Measurements from ENCODE around the gene CBY2. TPM values are rescaled to one million over a fixed set of nuclear protein-coding genes. Genes with fewer than 3 reads are reported as not detected.

The CBY2 gene
- polyA plus RNA-seq, 1 donor, result 0.58 TPM

GRCh38 chr13:45702869-45703391 is 810 bp downstream of the CBY2 start:
- DNase-seq, result no peak

GRCh38 chr13:45704211-45704739 is 2.2 kb downstream of the CBY2 start:
- no peak for DNase-seq

GRCh38 chr13:45704854-45705695 is 3.0 kb downstream of the CBY2 start:
- DNase-seq, result no peak

GRCh38 chr13:45705918-45706317 is 3.8 kb downstream of the CBY2 start:
- DNase-seq, result no peak

- no peak for DNase-seq
These were observed 5.5 kb downstream of the CBY2 start for GRCh38 chr13:45707516-45708100.

- DNase-seq, result no peak
These were observed 9.8 kb downstream of the CBY2 start for GRCh38 chr13:45711951-45712350.

GRCh38 chr13:45713106-45713690 is 11.1 kb downstream of the CBY2 start:
- no peak for DNase-seq

GRCh38 chr13:45713721-45714120 is 11.6 kb downstream of the CBY2 start:
- DNase-seq, result no peak

- DNase-seq, result no peak
These were observed 12.1 kb downstream of the CBY2 start for GRCh38 chr13:45714170-45714569.

- DNase-seq, result no peak
These were observed 13.2 kb downstream of the CBY2 start for GRCh38 chr13:45715351-45715750.

GRCh38 chr13:45717349-45717748 is 15.2 kb downstream of the CBY2 start:
- peak; percentile 29 for DNase-seq

- DNase-seq, result no peak
These were observed 15.9 kb downstream of the CBY2 start for GRCh38 chr13:45718063-45718462.

GRCh38 chr13:45718992-45719391 is 16.9 kb downstream of the CBY2 start:
- DNase-seq, result no peak

GRCh38 chr13:45721203-45721731 is 19.1 kb downstream of the CBY2 start:
- no peak for DNase-seq

- no peak for DNase-seq
These were observed 21.7 kb downstream of the CBY2 start for GRCh38 chr13:45723798-45724197.

- DNase-seq, result no peak
These were observed 26.6 kb downstream of the CBY2 start for GRCh38 chr13:45728759-45729158.

GRCh38 chr13:45731455-45731854 is 29.3 kb downstream of the CBY2 start:
- DNase-seq, result no peak

- no peak for DNase-seq
These were observed 30.8 kb downstream of the CBY2 start for GRCh38 chr13:45732916-45733315.

- DNase-seq, result no peak
These were observed 31.2 kb downstream of the CBY2 start for GRCh38 chr13:45733361-45733760.

- no peak for DNase-seq
These were observed 35.5 kb downstream of the CBY2 start for GRCh38 chr13:45737571-45738017.

- DNase-seq, result no peak
These were observed 40.9 kb downstream of the CBY2 start for GRCh38 chr13:45742985-45743384.

GRCh38 chr13:45744979-45745378 is 42.9 kb downstream of the CBY2 start:
- DNase-seq, result no peak

GRCh38 chr13:45747071-45747470 is 45.0 kb downstream of the CBY2 start:
- DNase-seq, result no peak

Measured in left kidney (tissue), 2 donors.